GM23338 (cell line): Measurements from ENCODE around the gene BNIP3. TPM values are rescaled to one million over a fixed set of nuclear protein-coding genes. Genes with fewer than 3 reads are reported as not detected.

Experiments
- ATAC-seq: fragments of 200-7000 bp; cut with Tn5 transposase; 3 replicates; pipeline ENCODE4 v1.9.1; 2020
- DNase-seq: peaks from one replicate; pipeline ENCODE4 v3.0.0-alpha.2; 2015; ENCODE audit warnings: low spot score
- H2AFZ ChIP-seq: fragments of 200-600 bp; sonication (generic); 2 replicates; pipeline ENCODE4 v1.8.0; 2016; ENCODE audit warnings: antibody characterized with exemption, mild to moderate bottlenecking, moderate library complexity
- H3F3A ChIP-seq: fragments of 200-600 bp; sonication (generic); replicated peaks from 2 replicates; pipeline ENCODE4 v1.8.0; 2017; ENCODE audit warnings: antibody characterized with exemption, mixed run types, low read depth
- H3K27ac ChIP-seq: fragments of 200-600 bp; sonication (generic); 2 replicates; pipeline ENCODE4 v1.6.1; 2016; ENCODE audit warnings: low read depth
- H3K27me3 ChIP-seq: fragments of 200-600 bp; sonication (generic); 2 replicates; pipeline ENCODE4 v1.8.0; 2016; ENCODE audit warnings: mild to moderate bottlenecking, mixed run types, moderate library complexity; ENCODE audit not compliant: insufficient read depth
- H3K36me3 ChIP-seq: fragments of 200-600 bp; sonication (generic); 2 replicates; pipeline ENCODE4 v1.8.0; 2016; ENCODE audit warnings: mild to moderate bottlenecking; ENCODE audit not compliant: insufficient read depth
- H3K4me1 ChIP-seq: fragments of 200-600 bp; sonication (generic); 2 replicates; pipeline ENCODE4 v1.8.0; 2016; ENCODE audit warnings: mild to moderate bottlenecking, moderate library complexity; ENCODE audit not compliant: insufficient read depth
- H3K4me2 ChIP-seq: fragments of 200-600 bp; sonication (generic); 2 replicates; pipeline ENCODE4 v1.7.1; 2017; ENCODE audit warnings: mixed run types
- H3K4me3 ChIP-seq: fragments of 200-600 bp; sonication (generic); 2 replicates; pipeline ENCODE4 v1.6.1; 2016; ENCODE audit warnings: mixed run types
- H3K79me2 ChIP-seq: fragments of 200-600 bp; sonication (generic); replicated peaks from 2 replicates; pipeline ENCODE4 v1.8.0; 2017; ENCODE audit warnings: mild to moderate bottlenecking; ENCODE audit not compliant: insufficient read depth
- H3K9me2 ChIP-seq: fragments of 200-600 bp; sonication (generic); 2 replicates; pipeline ENCODE4 v1.8.0; 2017; ENCODE audit not compliant: insufficient read depth
- H4K20me1 ChIP-seq: fragments of 200-600 bp; sonication (generic); replicated peaks from 2 replicates; pipeline ENCODE4 v1.8.0; 2017; ENCODE audit warnings: mild to moderate bottlenecking; ENCODE audit not compliant: insufficient read depth
- H3K27ac Mint-ChIP-seq: 2 replicates; pipeline ENCODE4 v1.8.0; 2020; ENCODE audit warnings: inconsistent platforms, mild to moderate bottlenecking, moderate library complexity, mixed read lengths
- H3K27me3 Mint-ChIP-seq: 3 replicates; pipeline ENCODE4 v1.8.0; 2022; ENCODE audit warnings: low read depth, mild to moderate bottlenecking, moderate library complexity, mixed read lengths, inconsistent platforms; ENCODE audit not compliant: insufficient read depth, poor library complexity
- H3K36me3 Mint-ChIP-seq: 3 replicates; pipeline ENCODE4 v1.8.0; 2021; ENCODE audit warnings: low read depth, mild to moderate bottlenecking, inconsistent platforms, moderate library complexity, mixed read lengths
- H3K4me1 Mint-ChIP-seq: 3 replicates; pipeline ENCODE4 v1.8.0; 2020; ENCODE audit warnings: mild to moderate bottlenecking, inconsistent platforms, mixed read lengths
- H3K4me3 Mint-ChIP-seq: 3 replicates; pipeline ENCODE4 v1.8.0; 2021; ENCODE audit warnings: moderate library complexity, mild to moderate bottlenecking, inconsistent platforms, mixed read lengths
- H3K9me3 Mint-ChIP-seq: 3 replicates; pipeline ENCODE4 v1.8.0; 2020; ENCODE audit warnings: moderate library complexity, mild to moderate bottlenecking, inconsistent platforms, mixed read lengths
- CREB1 ChIP-seq: fragments of 250-450 bp; sonication (Bioruptor Pico); IDR thresholded peaks from 2 replicates; pipeline ENCODE4 v1.5.0; 2020; ENCODE audit warnings: low read depth, mild to moderate bottlenecking, moderate library complexity
- EZH2 ChIP-seq: fragments of 200-600 bp; sonication (generic); IDR thresholded peaks from one replicate; pipeline ENCODE4 v1.8.0; 2017; ENCODE audit warnings: antibody characterized with exemption, mild to moderate bottlenecking, low read depth; ENCODE audit not compliant: unreplicated experiment
- EZH2phosphoT487 ChIP-seq: fragments of 200-600 bp; sonication (generic); IDR thresholded peaks from one replicate; pipeline ENCODE4 v1.8.1; 2018; ENCODE audit warnings: antibody characterized with exemption; ENCODE audit not compliant: unreplicated experiment
- JUNB ChIP-seq: IDR thresholded peaks from one replicate; pipeline ENCODE4 v1.6.1; 2016; ENCODE audit warnings: antibody characterized with exemption; ENCODE audit not compliant: unreplicated experiment
- NANOG ChIP-seq: IDR thresholded peaks from 2 replicates; pipeline ENCODE4 v1.6.1; 2016; ENCODE audit warnings: antibody characterized with exemption, borderline replicate concordance
- POLR2AphosphoS5 ChIP-seq: IDR thresholded peaks from 2 replicates; pipeline ENCODE4 v1.6.1; 2016; ENCODE audit warnings: antibody characterized with exemption, low read depth
- STAT1 ChIP-seq: IDR thresholded peaks from one replicate; pipeline ENCODE4 v1.6.1; 2016; ENCODE audit warnings: antibody characterized with exemption; ENCODE audit not compliant: unreplicated experiment
- ZNF331 ChIP-seq: fragments of 250-450 bp; sonication (Bioruptor Pico); IDR thresholded peaks from 2 replicates; pipeline ENCODE4 v1.5.0; 2020; ENCODE audit warnings: low read depth, mild to moderate bottlenecking, moderate library complexity
- ZNF462 ChIP-seq: fragments of 250-450 bp; sonication (Bioruptor Pico); IDR thresholded peaks from 2 replicates; pipeline ENCODE4 v1.5.0; 2020; ENCODE audit warnings: mild to moderate bottlenecking, moderate library complexity
- polyA plus RNA-seq: library from polyadenylated mRNA; unstranded; fragments of >200 nt; fragmentation: Nextera tagmentation; extraction: Ambion mirVana; gene quantifications from 2 replicates; pipeline ENCODE4 v1.2.1, GENCODE V29; 2016
- total RNA-seq: library from RNA; depleted of rRNA; stranded (reverse); fragments of >200 nt; shearing (Covaris generic); gene quantifications from 2 replicates; pipeline ENCODE4 v1.2.3, GENCODE V29; 2014

Gene BNIP3
- total and polyA plus RNA-seq, 2 experiments from 2014 or later, result 46.3 to 75.0 TPM

- TF ChIP-seq ZNF462 (CRISPR knock-in tag), result no peak
- no peak for TF ChIP-seq STAT1
- TF ChIP-seq CREB1, result no peak
- TF ChIP-seq ZNF331, result no peak
- no peak for TF ChIP-seq EZH2
- TF ChIP-seq POLR2AphosphoS5, result no peak
- no peak for TF ChIP-seq NANOG
Measured at GRCh38 chr10:131977323-131978096, 4.2 kb downstream of the BNIP3 start (continued).

DNA sequence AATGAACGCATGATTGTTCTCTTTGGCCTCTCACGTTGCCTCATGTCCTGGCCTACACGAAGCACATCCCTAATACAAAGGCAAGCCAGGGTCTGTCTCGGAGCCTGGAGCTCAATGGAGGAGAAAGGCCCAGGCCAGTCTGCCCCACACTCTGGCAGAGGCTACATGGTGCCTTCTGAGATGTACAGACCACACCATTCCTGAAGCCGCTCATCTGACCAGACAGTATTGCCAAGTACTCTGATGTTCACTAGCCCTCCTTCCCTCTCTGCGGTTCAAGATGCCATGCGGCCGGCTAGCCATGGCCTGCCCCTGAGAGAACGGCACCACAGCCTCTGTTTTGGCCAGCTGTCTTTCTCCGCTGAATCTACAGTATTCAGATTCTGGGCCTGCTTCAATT lies 5.9 kb downstream of the BNIP3 start:
- peaks cover 32% of the 10 kb centered on the region for H3K4me1 Mint-ChIP-seq
- H3K27me3 ChIP-seq, result peaks cover 17% of the 10 kb centered on the region

More for the DNA sequence above, 5.9 kb downstream of the BNIP3 start:
- Mint-ChIP-seq H3K9me3 (no peaks in the 10 kb centered on the region; the same call in 2 of the 3 replicates), H3K4me3 (no peak overlapping the region), H3K27ac (peak overlapping the region; percentile 69; the same call in 1 of the 2 replicates), H3K36me3 (peaks cover 26% of the 10 kb centered on the region), H3K27me3 (peaks cover 9% of the 10 kb centered on the region)
- Histone ChIP-seq H3F3A (no peaks in the 10 kb centered on the region; the same call in 1 of the 2 replicates), H3K4me2 (no peak overlapping the region), H3K36me3 (no peaks in the 10 kb centered on the region), H3K9me2 (no peaks in the 10 kb centered on the region), H3K27ac (no peak overlapping the region), H4K20me1 (peaks cover 30% of the 10 kb centered on the region), H2AFZ (no peak overlapping the region), H3K79me2 (peaks cover 52% of the 10 kb centered on the region), H3K4me1 (peaks cover 33% of the 10 kb centered on the region), H3K4me3 (no peak overlapping the region)
- DNase-seq (no peak), ATAC-seq (no peak)
- TF ChIP-seq JUNB (no peak), NANOG (no peak), ZNF462 (CRISPR knock-in tag) (no peak), EZH2phosphoT487 (no peak), STAT1 (no peak), ZNF331 (no peak), EZH2 (no peak)
